ENCODE results near the gene PPP1R37. TPM values are rescaled to one million over a fixed set of nuclear protein-coding genes. Genes with fewer than 3 reads are reported as not detected.

Gene PPP1R37
- total RNA-seq, 1 donor from 2014 or later: 23.8 TPM

GRCh38 chr19:45076029-45076850 lies 16.7 kb upstream of the PPP1R37 start, which contains the start of gene ZNF296:
Gene ZNF296, minus strand, starts transcription at chr19:45076478. Its CDS starts 105 bp downstream, at chr19:45076373.
- Histone ChIP-seq H3K4me3 (peak within 1 kb of the TSS; percentile 56 to 63), H3K36me3 (peaks cover 0 to 9% of the 10 kb centered on the region in 2 donors), H3K4me1 (peaks cover 61% of the 10 kb centered on the region), H3K27ac (peak within 1 kb of the TSS; percentile 66), H3K27me3 (no peaks in the 10 kb centered on the region), H3K9me3 (no peaks in the 10 kb centered on the region)
- intact Hi-C loops (cut with DNase I): no loop called here
- TF ChIP-seq POLR2A (IDR thresholded peaks at IDR 0.05) (peak in 1 of 2 donors; percentile 60), POLR2AphosphoS5 (IDR thresholded peaks at IDR 0.05; ENCODE audit: insufficient read depth in 1 of 2, low read depth in 1 of 2) (peak; percentile 32 to 44), CTCF (IDR thresholded peaks at IDR 0.05) (no peak)
- DNase-seq (ENCODE audit: extremely low spot score in 2 of 2): no peak

GRCh38 chr19:45076851-45077730 lies 15.9 kb upstream of the PPP1R37 start:
- Histone ChIP-seq H3K4me1 (peaks cover 53% of the 10 kb centered on the region), H3K27ac (peak overlapping the region; percentile 66), H3K27me3 (no peaks in the 10 kb centered on the region), H3K4me3 (peak overlapping the region; percentile 56 to 63), H3K36me3 (peaks cover 0 to under 1% of the 10 kb centered on the region in 2 donors), H3K9me3 (no peaks in the 10 kb centered on the region)
- intact Hi-C loops (cut with DNase I): no loop called here
- TF ChIP-seq CTCF (IDR thresholded peaks at IDR 0.05) (no peak), POLR2AphosphoS5 (IDR thresholded peaks at IDR 0.05; ENCODE audit: insufficient read depth in 1 of 2, low read depth in 1 of 2) (no peak), POLR2A (IDR thresholded peaks at IDR 0.05) (no peak)
- no peak for DNase-seq (ENCODE audit: extremely low spot score in 2 of 2)

- TF ChIP-seq CTCF (IDR thresholded peaks at IDR 0.05) (no peak), POLR2A (IDR thresholded peaks at IDR 0.05) (no peak), POLR2AphosphoS5 (IDR thresholded peaks at IDR 0.05; ENCODE audit: insufficient read depth in 1 of 2, low read depth in 1 of 2) (no peak)
- H3K4me1 ChIP-seq: peaks cover 48% of the 10 kb centered on the region
- no peak for DNase-seq (ENCODE audit: extremely low spot score in 2 of 2)
- no peaks in the 10 kb centered on the region for H3K9me3 ChIP-seq
- intact Hi-C loops (cut with DNase I): no loop called here
- H3K36me3 ChIP-seq: no peaks in the 10 kb centered on the region
- H3K27ac ChIP-seq: peak overlapping the region; percentile 58
- H3K27me3 ChIP-seq: no peaks in the 10 kb centered on the region
- H3K4me3 ChIP-seq: peak overlapping the region; percentile 58 to 77
Observed at GRCh38 chr19:45078390-45079062, 14.5 kb upstream of the PPP1R37 start.

- TF ChIP-seq POLR2AphosphoS5 (IDR thresholded peaks at IDR 0.05; ENCODE audit: insufficient read depth in 1 of 2, low read depth in 1 of 2) (peak in 1 of 2 donors; percentile 68), CTCF (IDR thresholded peaks at IDR 0.05) (no peak), POLR2A (IDR thresholded peaks at IDR 0.05) (no peak)
- no peaks in the 10 kb centered on the region for H3K36me3 ChIP-seq
- H3K4me1 ChIP-seq: peaks cover 48% of the 10 kb centered on the region
- DNase-seq (ENCODE audit: extremely low spot score in 2 of 2): no peak
- H3K27me3 ChIP-seq: no peaks in the 10 kb centered on the region
- H3K4me3 ChIP-seq: peak within 1 kb of the TSS; percentile 58 to 77
- peak within 1 kb of the TSS; percentile 58 for H3K27ac ChIP-seq
- intact Hi-C loops (cut with DNase I): no loop called here
- no peaks in the 10 kb centered on the region for H3K9me3 ChIP-seq
Observed at GRCh38 chr19:45079063-45079910, 13.7 kb upstream of the PPP1R37 start, which contains the start of gene GEMIN7. Gene GEMIN7, plus strand, starts transcription at chr19:45079260. Its CDS starts 10,855 bp downstream, at chr19:45090115.
